GM23338 (cell line): ENCODE measurements around the gene MINDY4. TPM values are rescaled to one million over a fixed set of nuclear protein-coding genes. Genes with fewer than 3 reads are reported as not detected.

ENCODE experiments used
- ATAC-seq: fragments of 200-7000 bp; cut with Tn5 transposase; 3 replicates; pipeline ENCODE4 v1.9.1; 2020
- DNase-seq: peaks from one replicate; pipeline ENCODE4 v3.0.0-alpha.2; 2015; ENCODE audit warnings: low spot score
- H2AFZ ChIP-seq: fragments of 200-600 bp; sonication (generic); 2 replicates; pipeline ENCODE4 v1.8.0; 2016; ENCODE audit warnings: antibody characterized with exemption, mild to moderate bottlenecking, moderate library complexity
- H3F3A ChIP-seq: fragments of 200-600 bp; sonication (generic); replicated peaks from 2 replicates; pipeline ENCODE4 v1.8.0; 2017; ENCODE audit warnings: antibody characterized with exemption, mixed run types, low read depth
- H3K27ac ChIP-seq: fragments of 200-600 bp; sonication (generic); 2 replicates; pipeline ENCODE4 v1.6.1; 2016; ENCODE audit warnings: low read depth
- H3K27me3 ChIP-seq: fragments of 200-600 bp; sonication (generic); 2 replicates; pipeline ENCODE4 v1.8.0; 2016; ENCODE audit warnings: mild to moderate bottlenecking, mixed run types, moderate library complexity; ENCODE audit not compliant: insufficient read depth
- H3K36me3 ChIP-seq: fragments of 200-600 bp; sonication (generic); 2 replicates; pipeline ENCODE4 v1.8.0; 2016; ENCODE audit warnings: mild to moderate bottlenecking; ENCODE audit not compliant: insufficient read depth
- H3K4me1 ChIP-seq: fragments of 200-600 bp; sonication (generic); 2 replicates; pipeline ENCODE4 v1.8.0; 2016; ENCODE audit warnings: mild to moderate bottlenecking, moderate library complexity; ENCODE audit not compliant: insufficient read depth
- H3K4me2 ChIP-seq: fragments of 200-600 bp; sonication (generic); 2 replicates; pipeline ENCODE4 v1.7.1; 2017; ENCODE audit warnings: mixed run types
- H3K4me3 ChIP-seq: fragments of 200-600 bp; sonication (generic); 2 replicates; pipeline ENCODE4 v1.6.1; 2016; ENCODE audit warnings: mixed run types
- H3K79me2 ChIP-seq: fragments of 200-600 bp; sonication (generic); replicated peaks from 2 replicates; pipeline ENCODE4 v1.8.0; 2017; ENCODE audit warnings: mild to moderate bottlenecking; ENCODE audit not compliant: insufficient read depth
- H3K9me2 ChIP-seq: fragments of 200-600 bp; sonication (generic); 2 replicates; pipeline ENCODE4 v1.8.0; 2017; ENCODE audit not compliant: insufficient read depth
- H4K20me1 ChIP-seq: fragments of 200-600 bp; sonication (generic); replicated peaks from 2 replicates; pipeline ENCODE4 v1.8.0; 2017; ENCODE audit warnings: mild to moderate bottlenecking; ENCODE audit not compliant: insufficient read depth
- H3K27ac Mint-ChIP-seq: 2 replicates; pipeline ENCODE4 v1.8.0; 2020; ENCODE audit warnings: inconsistent platforms, mild to moderate bottlenecking, moderate library complexity, mixed read lengths
- H3K27me3 Mint-ChIP-seq: 3 replicates; pipeline ENCODE4 v1.8.0; 2022; ENCODE audit warnings: low read depth, mild to moderate bottlenecking, moderate library complexity, mixed read lengths, inconsistent platforms; ENCODE audit not compliant: insufficient read depth, poor library complexity
- H3K36me3 Mint-ChIP-seq: 3 replicates; pipeline ENCODE4 v1.8.0; 2021; ENCODE audit warnings: low read depth, mild to moderate bottlenecking, inconsistent platforms, moderate library complexity, mixed read lengths
- H3K4me1 Mint-ChIP-seq: 3 replicates; pipeline ENCODE4 v1.8.0; 2020; ENCODE audit warnings: mild to moderate bottlenecking, inconsistent platforms, mixed read lengths
- H3K4me3 Mint-ChIP-seq: 3 replicates; pipeline ENCODE4 v1.8.0; 2021; ENCODE audit warnings: moderate library complexity, mild to moderate bottlenecking, inconsistent platforms, mixed read lengths
- H3K9me3 Mint-ChIP-seq: 3 replicates; pipeline ENCODE4 v1.8.0; 2020; ENCODE audit warnings: moderate library complexity, mild to moderate bottlenecking, inconsistent platforms, mixed read lengths
- CREB1 ChIP-seq: fragments of 250-450 bp; sonication (Bioruptor Pico); IDR thresholded peaks from 2 replicates; pipeline ENCODE4 v1.5.0; 2020; ENCODE audit warnings: low read depth, mild to moderate bottlenecking, moderate library complexity
- EZH2phosphoT487 ChIP-seq: fragments of 200-600 bp; sonication (generic); IDR thresholded peaks from one replicate; pipeline ENCODE4 v1.8.1; 2018; ENCODE audit warnings: antibody characterized with exemption; ENCODE audit not compliant: unreplicated experiment
- JUNB ChIP-seq: IDR thresholded peaks from one replicate; pipeline ENCODE4 v1.6.1; 2016; ENCODE audit warnings: antibody characterized with exemption; ENCODE audit not compliant: unreplicated experiment
- NANOG ChIP-seq: IDR thresholded peaks from 2 replicates; pipeline ENCODE4 v1.6.1; 2016; ENCODE audit warnings: antibody characterized with exemption, borderline replicate concordance
- ZNF114 ChIP-seq: fragments of 250-450 bp; sonication (Bioruptor Pico); IDR thresholded peaks from 2 replicates; pipeline ENCODE4 v1.5.0; 2020; ENCODE audit warnings: mild to moderate bottlenecking, moderate library complexity
- ZNF331 ChIP-seq: fragments of 250-450 bp; sonication (Bioruptor Pico); IDR thresholded peaks from 2 replicates; pipeline ENCODE4 v1.5.0; 2020; ENCODE audit warnings: low read depth, mild to moderate bottlenecking, moderate library complexity
- ZNF462 ChIP-seq: fragments of 250-450 bp; sonication (Bioruptor Pico); IDR thresholded peaks from 2 replicates; pipeline ENCODE4 v1.5.0; 2020; ENCODE audit warnings: mild to moderate bottlenecking, moderate library complexity
- polyA plus RNA-seq: library from polyadenylated mRNA; unstranded; fragments of >200 nt; fragmentation: Nextera tagmentation; extraction: Ambion mirVana; gene quantifications from 2 replicates; pipeline ENCODE4 v1.2.1, GENCODE V29; 2016
- total RNA-seq: library from RNA; depleted of rRNA; stranded (reverse); fragments of >200 nt; shearing (Covaris generic); gene quantifications from 2 replicates; pipeline ENCODE4 v1.2.3, GENCODE V29; 2014
- TF ChIP-seq, protein P1 (sequence below): IDR thresholded peaks from one replicate; pipeline ENCODE4 v1.6.1; 2018; ENCODE audit warnings: antibody characterized with exemption; ENCODE audit not compliant: unreplicated experiment
- TF ChIP-seq, protein P2 (sequence below), 2 experiments: fragments of 200-600 bp in 1 of 2; sonication (generic) in 1 of 2; conservative IDR thresholded peaks; 2 replicates each; pipeline versions ENCODE4 v1.5.1 to v1.6.1; 2016 to 2017; ENCODE audit warnings: antibody characterized with exemption in 2 of 2, low read depth in 2 of 2, mild to moderate bottlenecking in 2 of 2, moderate library complexity in 1 of 2

The MINDY4 gene
- total and polyA plus RNA-seq, 2 experiments from 2014 or later = 1.7 to 4.4 TPM

DNA sequence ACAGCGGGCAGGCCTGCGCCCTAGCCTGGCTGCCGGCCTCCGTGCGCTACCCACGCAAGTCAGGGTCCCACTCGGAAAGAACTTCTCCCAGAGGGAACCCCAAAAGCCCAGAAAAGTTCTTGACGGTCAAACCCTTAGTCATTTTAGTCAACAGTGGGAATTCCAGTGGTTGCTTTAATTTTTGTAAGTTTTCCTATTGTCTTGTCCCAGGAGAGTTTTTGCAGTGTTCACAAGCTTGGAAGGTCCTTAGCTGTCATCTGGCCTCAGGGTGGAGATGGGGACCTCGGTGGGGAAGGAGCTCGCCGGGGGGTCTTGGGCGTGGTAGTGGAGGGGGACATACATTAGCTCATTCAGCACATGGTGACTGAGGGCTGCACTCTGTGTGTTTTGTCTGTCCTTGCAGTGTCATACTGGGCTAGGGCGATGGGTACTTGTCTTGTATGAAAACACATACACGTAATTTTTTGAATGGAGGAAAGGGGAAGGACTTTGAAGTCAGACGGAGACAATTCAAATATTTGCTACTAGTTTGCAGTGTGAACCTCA lies 736 bp downstream of the MINDY4 start:
- H3F3A ChIP-seq = no peaks in the 10 kb centered on the region
- peaks cover 6% of the 10 kb centered on the region; the same call in 1 of the 2 replicates for H3K4me1 ChIP-seq
- H3K4me3 ChIP-seq = peak overlapping the region; percentile 97
- Mint-ChIP-seq H3K9me3 (no peaks in the 10 kb centered on the region), H3K36me3 (no peaks in the 10 kb centered on the region), H3K27me3 (no peaks in the 10 kb centered on the region), H3K4me1 (peaks cover 8% of the 10 kb centered on the region; the same call in 2 of the 3 replicates), H3K4me3 (peak overlapping the region; percentile 80), H3K27ac (no peak overlapping the region)
- peak overlapping the region; percentile 92; the same call in 1 of the 2 replicates for H2AFZ ChIP-seq
- no peaks in the 10 kb centered on the region; the same call in 1 of the 2 replicates for H3K79me2 ChIP-seq
- H3K27ac ChIP-seq = no peak overlapping the region
- H3K4me2 ChIP-seq = peak overlapping the region; percentile 95
- no peaks in the 10 kb centered on the region; the same call in 1 of the 2 replicates for H4K20me1 ChIP-seq
- TF ChIP-seq, protein P1, sequence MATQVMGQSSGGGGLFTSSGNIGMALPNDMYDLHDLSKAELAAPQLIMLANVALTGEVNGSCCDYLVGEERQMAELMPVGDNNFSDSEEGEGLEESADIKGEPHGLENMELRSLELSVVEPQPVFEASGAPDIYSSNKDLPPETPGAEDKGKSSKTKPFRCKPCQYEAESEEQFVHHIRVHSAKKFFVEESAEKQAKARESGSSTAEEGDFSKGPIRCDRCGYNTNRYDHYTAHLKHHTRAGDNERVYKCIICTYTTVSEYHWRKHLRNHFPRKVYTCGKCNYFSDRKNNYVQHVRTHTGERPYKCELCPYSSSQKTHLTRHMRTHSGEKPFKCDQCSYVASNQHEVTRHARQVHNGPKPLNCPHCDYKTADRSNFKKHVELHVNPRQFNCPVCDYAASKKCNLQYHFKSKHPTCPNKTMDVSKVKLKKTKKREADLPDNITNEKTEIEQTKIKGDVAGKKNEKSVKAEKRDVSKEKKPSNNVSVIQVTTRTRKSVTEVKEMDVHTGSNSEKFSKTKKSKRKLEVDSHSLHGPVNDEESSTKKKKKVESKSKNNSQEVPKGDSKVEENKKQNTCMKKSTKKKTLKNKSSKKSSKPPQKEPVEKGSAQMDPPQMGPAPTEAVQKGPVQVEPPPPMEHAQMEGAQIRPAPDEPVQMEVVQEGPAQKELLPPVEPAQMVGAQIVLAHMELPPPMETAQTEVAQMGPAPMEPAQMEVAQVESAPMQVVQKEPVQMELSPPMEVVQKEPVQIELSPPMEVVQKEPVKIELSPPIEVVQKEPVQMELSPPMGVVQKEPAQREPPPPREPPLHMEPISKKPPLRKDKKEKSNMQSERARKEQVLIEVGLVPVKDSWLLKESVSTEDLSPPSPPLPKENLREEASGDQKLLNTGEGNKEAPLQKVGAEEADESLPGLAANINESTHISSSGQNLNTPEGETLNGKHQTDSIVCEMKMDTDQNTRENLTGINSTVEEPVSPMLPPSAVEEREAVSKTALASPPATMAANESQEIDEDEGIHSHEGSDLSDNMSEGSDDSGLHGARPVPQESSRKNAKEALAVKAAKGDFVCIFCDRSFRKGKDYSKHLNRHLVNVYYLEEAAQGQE = no peak
- TF ChIP-seq CREB1 = no peak
- TF ChIP-seq ZNF462 (CRISPR knock-in tag) = no peak
- TF ChIP-seq EZH2phosphoT487 = no peak
- TF ChIP-seq ZNF331 (CRISPR knock-in tag) = no peak
- TF ChIP-seq, protein P2, sequence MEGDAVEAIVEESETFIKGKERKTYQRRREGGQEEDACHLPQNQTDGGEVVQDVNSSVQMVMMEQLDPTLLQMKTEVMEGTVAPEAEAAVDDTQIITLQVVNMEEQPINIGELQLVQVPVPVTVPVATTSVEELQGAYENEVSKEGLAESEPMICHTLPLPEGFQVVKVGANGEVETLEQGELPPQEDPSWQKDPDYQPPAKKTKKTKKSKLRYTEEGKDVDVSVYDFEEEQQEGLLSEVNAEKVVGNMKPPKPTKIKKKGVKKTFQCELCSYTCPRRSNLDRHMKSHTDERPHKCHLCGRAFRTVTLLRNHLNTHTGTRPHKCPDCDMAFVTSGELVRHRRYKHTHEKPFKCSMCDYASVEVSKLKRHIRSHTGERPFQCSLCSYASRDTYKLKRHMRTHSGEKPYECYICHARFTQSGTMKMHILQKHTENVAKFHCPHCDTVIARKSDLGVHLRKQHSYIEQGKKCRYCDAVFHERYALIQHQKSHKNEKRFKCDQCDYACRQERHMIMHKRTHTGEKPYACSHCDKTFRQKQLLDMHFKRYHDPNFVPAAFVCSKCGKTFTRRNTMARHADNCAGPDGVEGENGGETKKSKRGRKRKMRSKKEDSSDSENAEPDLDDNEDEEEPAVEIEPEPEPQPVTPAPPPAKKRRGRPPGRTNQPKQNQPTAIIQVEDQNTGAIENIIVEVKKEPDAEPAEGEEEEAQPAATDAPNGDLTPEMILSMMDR (conservative IDR thresholded peaks at IDR 0.05; ENCODE audit: low read depth in 2 of 2) = no peak
- TF ChIP-seq NANOG = no peak
- TF ChIP-seq ZNF114 (CRISPR knock-in tag) = no peak
- TF ChIP-seq JUNB = no peak
- no peak for DNase-seq
- no peaks in the 10 kb centered on the region for H3K27me3 ChIP-seq
- H3K36me3 ChIP-seq = no peaks in the 10 kb centered on the region
- H3K9me2 ChIP-seq = no peaks in the 10 kb centered on the region
- ATAC-seq = no peak
